IPS-15b (cell line): Measurements from ENCODE around the gene LRRC26.
A peak's percentile ranks its signal among the peaks of the same experiment; 100 is the strongest.

Source experiments
- H3K27me3 ChIP-seq: one replicate; pipeline ENCODE4 v1.6.1; 2013; ENCODE audit warnings: low read length; ENCODE audit not compliant: control insufficient read depth, insufficient read depth
- H3K36me3 ChIP-seq: one replicate; pipeline ENCODE4 v1.6.1; 2013; ENCODE audit warnings: low read length; ENCODE audit not compliant: control insufficient read depth, insufficient read depth
- H3K4me1 ChIP-seq: one replicate; pipeline ENCODE4 v1.6.1; 2013; ENCODE audit warnings: mild to moderate bottlenecking, low read length; ENCODE audit not compliant: control insufficient read depth, insufficient read depth
- H3K4me3 ChIP-seq: one replicate; pipeline ENCODE4 v1.5.1; 2013; ENCODE audit warnings: low read depth, low read length
- H3K9ac ChIP-seq: one replicate; pipeline ENCODE4 v1.6.1; 2013; ENCODE audit warnings: low read depth, mild to moderate bottlenecking, low read length
- H3K9me3 ChIP-seq: one replicate; pipeline ENCODE4 v1.6.1; 2013; ENCODE audit warnings: mild to moderate bottlenecking, low read length; ENCODE audit not compliant: control insufficient read depth, insufficient read depth

The LRRC26 gene

DNA sequence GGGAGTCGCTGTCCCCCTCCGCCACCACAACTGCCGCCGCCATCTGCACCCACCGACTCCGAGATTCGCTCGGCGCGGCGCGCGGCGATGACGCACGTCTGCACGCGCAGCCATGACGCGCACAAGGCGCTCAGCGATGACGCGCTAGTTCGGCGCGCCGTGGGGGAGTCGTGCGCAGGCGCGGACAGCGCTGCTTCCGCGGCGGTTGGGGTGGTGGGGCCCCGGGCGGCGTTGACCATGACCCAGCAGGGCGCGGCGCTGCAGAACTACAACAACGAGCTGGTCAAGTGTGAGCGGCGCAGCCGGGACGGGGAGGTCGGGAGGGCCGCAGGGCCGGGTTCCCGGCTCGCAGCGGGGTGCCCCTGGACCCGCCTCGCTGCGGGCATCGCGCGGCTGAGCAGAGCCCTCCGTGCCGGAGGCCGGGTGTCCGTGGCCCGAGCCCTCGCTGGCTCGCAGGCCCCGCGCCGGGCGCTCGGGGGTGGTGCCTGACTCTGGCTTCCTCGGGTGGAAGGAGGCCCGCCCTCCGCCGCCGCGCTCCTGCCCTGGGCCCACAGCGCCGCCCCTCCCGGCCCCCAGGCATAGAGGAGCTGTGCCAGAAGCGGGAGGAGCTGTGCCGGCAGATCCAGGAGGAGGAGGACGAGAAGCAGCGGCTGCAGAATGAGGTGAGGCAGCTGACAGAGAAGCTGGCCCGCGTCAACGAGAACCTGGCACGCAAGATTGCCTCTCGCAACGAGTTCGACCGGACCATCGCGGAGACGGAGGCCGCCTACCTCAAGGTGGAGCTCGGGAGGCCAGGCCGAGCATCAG is 18.8 kb upstream of the LRRC26 start, which contains the start of the genes ANAPC2 and SSNA1:
Gene ANAPC2 (minus strand): TSS at position 71 of the 807 bp plus-strand sequence. CDS start 28 bp downstream, at position 43.
Gene SSNA1 (plus strand): TSS at position 187 of the 807 bp plus-strand sequence. CDS start 51 bp downstream, at position 238.
- H3K27me3 ChIP-seq: no peaks in the 10 kb centered on the region
- H3K36me3 ChIP-seq: peaks cover 26% of the 10 kb centered on the region
- peaks cover 10% of the 10 kb centered on the region for H3K4me1 ChIP-seq
- H3K9me3 ChIP-seq: no peaks in the 10 kb centered on the region
- peak within 1 kb of the TSS; percentile 97 for H3K4me3 ChIP-seq
- peak within 1 kb of the TSS; percentile 81 for H3K9ac ChIP-seq

DNA sequence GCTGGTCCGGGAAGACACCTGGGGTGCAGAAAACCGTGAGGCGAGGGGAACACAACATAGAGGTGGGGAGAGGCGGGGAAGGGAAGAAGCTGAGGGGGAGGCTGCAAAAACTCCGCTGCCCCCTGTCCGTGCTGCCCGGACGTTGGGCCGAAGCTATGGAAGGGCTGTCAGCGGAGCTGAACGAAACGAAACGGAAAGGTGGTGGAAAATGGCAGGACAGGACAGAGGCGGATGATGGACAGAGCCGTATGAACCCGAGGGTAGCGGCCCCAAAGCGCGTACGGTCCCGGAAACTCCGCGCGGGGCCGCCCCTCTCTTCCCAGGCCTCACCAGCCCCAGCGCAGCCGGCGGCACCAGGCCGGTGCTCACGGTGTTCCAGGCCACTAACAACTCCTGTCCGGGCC is 18.2 kb upstream of the LRRC26 start:
- peak overlapping the region; percentile 97 for H3K4me3 ChIP-seq
- peaks cover 10% of the 10 kb centered on the region for H3K4me1 ChIP-seq
- no peaks in the 10 kb centered on the region for H3K27me3 ChIP-seq
- peak overlapping the region; percentile 76 for H3K9ac ChIP-seq
- H3K9me3 ChIP-seq: no peaks in the 10 kb centered on the region
- H3K36me3 ChIP-seq: peaks cover 31% of the 10 kb centered on the region

DNA sequence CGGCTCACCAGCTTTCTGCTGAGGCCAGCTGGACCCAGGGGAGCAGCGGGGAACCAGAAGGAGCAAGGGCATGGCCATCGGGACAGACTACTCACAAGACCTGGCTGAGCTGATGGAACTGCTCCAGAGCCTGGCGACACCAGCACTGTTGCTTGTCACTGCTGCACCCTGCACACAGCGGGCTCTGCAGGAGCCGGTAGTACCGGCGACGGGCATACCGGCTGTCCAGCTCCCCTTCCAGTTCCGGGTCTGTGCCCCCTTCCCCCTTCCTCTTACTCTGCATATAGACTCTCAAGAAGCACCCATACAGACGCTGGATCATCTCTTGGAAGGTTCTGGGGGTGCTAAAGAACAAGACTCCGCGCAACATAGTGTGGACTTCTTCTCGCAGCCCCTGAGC is 17.5 kb upstream of the LRRC26 start:
- H3K4me3 ChIP-seq: peak overlapping the region; percentile 97
- H3K9me3 ChIP-seq: no peaks in the 10 kb centered on the region
- H3K9ac ChIP-seq: no peak overlapping the region
- no peaks in the 10 kb centered on the region for H3K27me3 ChIP-seq
- peaks cover 10% of the 10 kb centered on the region for H3K4me1 ChIP-seq
- peaks cover 35% of the 10 kb centered on the region for H3K36me3 ChIP-seq

DNA sequence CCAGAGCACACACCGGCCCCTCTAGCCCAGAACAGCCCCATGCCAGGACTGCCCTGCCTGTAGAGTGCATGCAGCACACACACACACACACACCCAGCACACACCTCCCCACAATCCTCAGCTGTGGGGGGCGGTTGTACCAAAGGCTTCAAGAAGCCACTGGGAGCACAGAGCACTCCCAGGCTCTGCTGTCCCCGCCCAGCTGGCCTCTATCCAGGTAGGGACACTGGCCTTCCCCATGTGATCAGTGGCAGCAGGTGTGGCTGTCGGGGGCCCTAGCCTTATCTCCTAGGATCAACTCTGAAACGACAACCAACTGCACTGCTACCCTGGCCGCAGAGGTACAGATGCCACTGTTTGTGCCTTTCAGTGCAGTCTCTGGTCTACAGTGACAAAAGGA is 16.5 kb upstream of the LRRC26 start:
- H3K36me3 ChIP-seq: peaks cover 36% of the 10 kb centered on the region
- peaks cover 10% of the 10 kb centered on the region for H3K4me1 ChIP-seq
- no peaks in the 10 kb centered on the region for H3K27me3 ChIP-seq
- H3K9ac ChIP-seq: no peak overlapping the region
- H3K9me3 ChIP-seq: no peaks in the 10 kb centered on the region
- H3K4me3 ChIP-seq: no peak overlapping the region

DNA sequence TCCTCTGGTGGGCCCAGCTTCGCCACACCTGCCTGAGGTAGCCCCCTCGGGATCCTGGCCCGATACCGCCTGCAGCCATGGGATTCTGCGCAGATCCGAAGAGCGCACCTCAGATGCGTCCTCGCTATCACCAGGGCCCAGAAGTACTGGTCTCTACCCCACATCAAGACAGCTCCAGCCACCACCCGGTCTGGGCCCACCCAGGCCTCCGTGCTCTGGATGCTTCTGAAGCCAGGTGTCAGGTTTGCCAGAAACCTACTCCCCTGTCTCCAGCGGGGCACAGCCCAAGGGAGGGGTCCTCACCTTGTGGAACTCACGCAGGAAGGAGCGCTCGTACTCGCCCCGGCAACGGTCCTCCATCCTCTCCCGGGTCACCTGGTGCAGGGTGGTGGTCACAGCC is 16.1 kb upstream of the LRRC26 start:
- Histone ChIP-seq H3K4me1 (peaks cover 10% of the 10 kb centered on the region), H3K27me3 (no peaks in the 10 kb centered on the region), H3K4me3 (no peak overlapping the region), H3K36me3 (peaks cover 37% of the 10 kb centered on the region), H3K9me3 (no peaks in the 10 kb centered on the region), H3K9ac (no peak overlapping the region)

DNA sequence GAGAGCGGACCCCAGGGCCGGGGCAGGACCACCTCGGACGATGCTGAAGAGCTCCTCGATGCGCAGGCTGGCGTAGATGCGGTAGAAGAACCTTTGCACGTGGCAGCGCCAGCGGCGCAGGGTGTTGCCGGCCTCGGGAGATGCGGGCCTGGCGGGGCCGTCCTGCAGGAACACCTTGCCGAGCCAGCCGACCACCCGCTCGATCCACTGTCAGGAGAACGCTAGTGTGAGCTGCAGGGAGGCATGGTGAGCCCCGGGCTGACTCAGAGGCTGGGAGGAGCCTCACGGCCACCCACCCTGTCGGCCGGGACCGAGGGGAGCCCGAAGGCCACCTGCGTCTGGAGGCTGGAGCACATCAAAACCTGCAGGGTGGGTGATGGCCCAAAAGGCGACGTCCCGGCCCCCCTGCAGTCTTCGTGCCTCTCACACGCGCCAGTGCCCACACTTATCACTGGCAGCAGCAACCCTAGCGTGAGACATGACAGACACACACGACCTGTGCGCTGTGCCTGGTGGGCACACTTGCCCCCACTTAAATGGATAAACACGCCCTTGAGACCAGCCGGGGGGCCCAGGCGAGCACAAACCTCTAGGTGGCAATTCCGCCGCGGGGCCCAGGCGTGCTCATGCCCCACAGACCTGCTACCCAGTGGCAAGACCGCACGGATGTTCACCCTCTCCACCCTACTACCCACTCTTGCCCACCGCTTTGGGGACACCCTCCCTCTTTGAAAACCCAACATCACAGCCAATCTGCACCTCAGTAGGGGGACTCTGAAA is 15.2 kb upstream of the LRRC26 start:
- H3K9ac ChIP-seq: no peak overlapping the region
- peaks cover 10% of the 10 kb centered on the region for H3K4me1 ChIP-seq
- H3K4me3 ChIP-seq: no peak overlapping the region
- H3K27me3 ChIP-seq: no peaks in the 10 kb centered on the region
- H3K36me3 ChIP-seq: peaks cover 41% of the 10 kb centered on the region
- no peaks in the 10 kb centered on the region for H3K9me3 ChIP-seq

DNA sequence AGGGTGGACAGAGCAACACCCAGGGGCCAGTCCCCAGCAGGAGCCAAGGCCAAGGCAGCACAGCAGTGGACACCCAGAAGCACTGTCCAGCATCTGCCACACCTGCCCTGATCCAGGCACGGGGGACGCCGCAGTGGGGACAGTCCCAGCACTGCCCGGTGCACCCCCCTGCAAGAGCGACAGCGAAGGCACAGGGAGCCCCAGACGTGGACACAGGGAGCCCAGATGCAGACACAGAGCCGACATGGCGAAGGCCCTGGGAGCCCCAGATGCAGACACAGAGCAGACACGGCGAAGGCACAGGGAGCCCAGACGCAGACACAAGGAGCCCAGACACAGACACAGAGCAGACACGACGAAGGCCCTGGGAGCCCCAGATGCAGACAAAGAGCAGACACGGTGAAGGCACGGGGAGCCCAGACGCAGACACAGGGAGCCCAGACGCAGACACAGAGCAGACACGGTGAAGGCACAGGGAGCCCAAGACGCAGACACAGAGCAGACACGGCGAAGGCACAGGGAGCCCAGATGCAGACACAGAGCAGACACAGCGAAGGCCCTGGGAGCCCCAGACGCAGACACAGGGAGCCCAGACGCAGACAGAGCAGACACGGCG is 14.2 kb upstream of the LRRC26 start:
- Histone ChIP-seq H3K4me1 (peaks cover 8% of the 10 kb centered on the region), H3K9me3 (no peaks in the 10 kb centered on the region), H3K9ac (no peak overlapping the region), H3K36me3 (peaks cover 49% of the 10 kb centered on the region), H3K4me3 (no peak overlapping the region), H3K27me3 (no peaks in the 10 kb centered on the region)

DNA sequence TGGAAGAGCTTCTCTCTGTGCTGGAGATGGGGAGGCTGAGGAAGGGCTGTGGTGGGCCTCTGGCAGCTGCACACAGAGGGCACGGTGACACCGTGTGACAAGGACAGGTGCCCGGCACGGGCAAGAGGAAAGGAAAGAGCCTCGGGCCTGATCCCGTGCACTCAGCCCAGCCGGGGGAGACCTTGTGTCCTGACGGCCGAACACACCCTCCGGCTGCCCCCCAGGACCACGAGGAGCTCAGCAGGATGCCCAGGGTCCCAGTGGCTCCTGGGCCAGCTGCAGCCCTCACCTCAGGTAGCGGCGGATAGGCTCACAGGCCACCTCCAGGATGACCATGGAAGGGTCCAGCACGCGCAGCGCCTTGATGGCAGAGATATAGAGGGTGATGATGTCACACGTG is 13.0 kb upstream of the LRRC26 start:
- peaks cover 52% of the 10 kb centered on the region for H3K36me3 ChIP-seq
- no peaks in the 10 kb centered on the region for H3K27me3 ChIP-seq
- no peaks in the 10 kb centered on the region for H3K9me3 ChIP-seq
- peaks cover 8% of the 10 kb centered on the region for H3K4me1 ChIP-seq
- no peak overlapping the region for H3K4me3 ChIP-seq
- H3K9ac ChIP-seq: no peak overlapping the region

DNA sequence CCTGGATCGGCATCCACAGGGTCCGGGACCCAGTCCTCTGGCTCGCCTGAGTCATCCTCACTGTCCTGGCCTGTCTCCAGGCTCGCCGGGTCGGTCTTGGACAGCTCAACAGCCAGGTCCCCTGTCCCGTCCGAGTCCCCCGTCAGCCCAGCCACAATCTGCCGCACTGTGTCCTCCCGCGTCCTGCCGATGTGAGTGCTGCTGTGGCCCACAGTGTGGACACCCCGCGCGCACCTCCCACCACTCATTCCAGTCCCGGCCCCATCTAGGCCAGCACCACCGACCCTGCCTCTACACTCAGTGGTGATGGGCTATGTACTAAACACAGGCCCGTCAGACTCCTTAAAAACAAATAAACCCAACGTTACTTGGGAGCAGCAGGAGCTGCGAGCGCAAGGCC is 11.8 kb upstream of the LRRC26 start:
- Histone ChIP-seq H3K36me3 (peaks cover 52% of the 10 kb centered on the region), H3K4me3 (no peak overlapping the region), H3K4me1 (no peaks in the 10 kb centered on the region), H3K9me3 (no peaks in the 10 kb centered on the region), H3K27me3 (no peaks in the 10 kb centered on the region), H3K9ac (no peak overlapping the region)

DNA sequence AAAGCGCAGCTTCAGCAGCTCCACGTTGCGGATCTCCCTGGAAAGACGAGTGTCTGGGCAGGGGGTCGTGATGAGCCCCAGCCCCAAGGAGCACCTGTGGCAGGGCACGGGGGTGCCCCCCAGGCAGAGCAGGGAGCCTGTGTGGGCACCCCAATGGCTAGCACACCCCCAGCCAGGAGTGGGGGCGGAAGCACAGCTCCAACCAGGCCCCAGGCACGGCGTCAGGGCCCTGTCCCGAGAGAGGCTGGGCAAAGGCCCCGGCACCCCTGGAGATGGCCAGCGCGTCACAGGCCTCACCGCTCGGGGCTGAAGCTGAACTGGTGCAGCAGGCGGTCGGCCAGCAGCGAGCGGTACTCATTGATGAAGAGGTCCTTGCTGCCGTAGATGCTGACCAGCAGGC is 10.6 kb upstream of the LRRC26 start:
- Histone ChIP-seq H3K27me3 (peaks cover 3% of the 10 kb centered on the region), H3K9ac (no peak overlapping the region), H3K4me3 (no peak overlapping the region), H3K4me1 (no peaks in the 10 kb centered on the region), H3K36me3 (peaks cover 45% of the 10 kb centered on the region), H3K9me3 (no peaks in the 10 kb centered on the region)

DNA sequence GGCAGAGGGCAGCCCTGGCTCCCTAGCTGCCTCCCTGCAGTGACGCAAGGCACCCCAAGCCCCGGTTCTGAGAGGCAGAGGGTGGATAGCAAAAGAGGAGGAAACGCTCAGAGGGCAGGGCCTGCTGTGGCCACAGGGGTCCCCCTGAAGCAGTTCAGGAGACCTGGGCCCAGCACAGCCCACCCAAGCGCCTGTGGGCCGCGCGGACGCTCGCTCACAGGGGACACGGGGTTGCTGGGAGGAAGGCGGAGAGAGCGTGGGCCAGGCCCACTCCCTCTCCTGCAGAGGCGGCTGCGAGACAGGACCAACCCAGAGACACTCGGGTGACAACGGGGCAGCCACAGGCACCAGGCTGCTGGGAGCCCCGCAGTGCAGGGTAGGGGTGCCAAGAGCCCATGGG is 9.9 kb upstream of the LRRC26 start:
- H3K36me3 ChIP-seq: peaks cover 44% of the 10 kb centered on the region
- no peak overlapping the region for H3K9ac ChIP-seq
- H3K9me3 ChIP-seq: no peaks in the 10 kb centered on the region
- H3K4me1 ChIP-seq: no peaks in the 10 kb centered on the region
- H3K27me3 ChIP-seq: peaks cover 3% of the 10 kb centered on the region
- H3K4me3 ChIP-seq: no peak overlapping the region
